Bronchial epithelial cell (primary cell): ENCODE results near the gene CACNA1D. TPM values are rescaled to one million over a fixed set of nuclear protein-coding genes. Genes with fewer than 3 reads are reported as not detected.

Experiments
- DNase-seq: peaks from one replicate; pipeline ENCODE4 v3.0.0-alpha.2; 2010; ENCODE audit warnings: low read depth
- FAIRE-seq: peaks from 2 replicates; lab custom pipeline; 2011; peaks lifted over from hg19 to GRCh38; lab: Jason Lieb, UNC
- H3K27me3 ChIP-seq: 2 replicates; pipeline ENCODE4 v1.5.1; 2011; ENCODE audit warnings: low read length; ENCODE audit not compliant: control insufficient read depth, insufficient read depth
- H3K36me3 ChIP-seq: 2 replicates; pipeline ENCODE4 v1.5.1; 2011; ENCODE audit warnings: low read length; ENCODE audit not compliant: control insufficient read depth, insufficient read depth
- H3K4me3 ChIP-seq: 2 replicates; pipeline ENCODE4 v1.5.1; 2011; ENCODE audit warnings: mild to moderate bottlenecking, low read depth, low read length, control low read depth
- total RNA-seq: library from RNA; depleted of rRNA; stranded (reverse); fragments of >200 nt; gene quantifications from 2 replicates; pipeline ENCODE4 v1.2.1, GENCODE V29; 2014
- TF ChIP-seq, protein P1 (sequence below): IDR thresholded peaks from 2 replicates; pipeline ENCODE4 v1.5.1; 2011; ENCODE audit warnings: mild to moderate bottlenecking, moderate library complexity, low read length, control low read depth, inconsistent platforms; ENCODE audit not compliant: insufficient read depth, severe bottlenecking

Gene CACNA1D
- total RNA-seq, 1 donor from 2014 or later, result 0.26 TPM

DNA sequence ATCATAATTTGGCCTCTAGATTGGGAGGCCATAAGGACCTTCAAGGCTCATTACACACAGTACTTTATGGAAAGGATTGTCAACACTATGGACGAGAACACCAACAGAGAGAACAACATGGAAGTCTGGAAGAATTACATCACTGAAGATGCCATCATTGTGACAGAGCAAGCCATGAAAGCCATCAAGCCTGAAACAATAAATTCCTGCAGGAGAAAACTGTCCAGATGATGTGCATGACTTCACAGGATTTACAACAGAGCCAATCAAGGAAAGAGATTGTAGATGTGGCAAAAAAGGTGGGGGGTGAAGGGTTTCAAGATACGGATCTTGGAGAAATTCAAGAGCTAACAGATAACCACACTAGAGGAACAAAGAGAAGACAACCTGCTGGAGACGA is 367.8 kb downstream of the CACNA1D start:
- DNase-seq, result no peak
- Histone ChIP-seq H3K4me3 (no peak overlapping the region), H3K27me3 (no peaks in the 10 kb centered on the region), H3K36me3 (peaks cover 3% of the 10 kb centered on the region)
- TF ChIP-seq, protein P1, sequence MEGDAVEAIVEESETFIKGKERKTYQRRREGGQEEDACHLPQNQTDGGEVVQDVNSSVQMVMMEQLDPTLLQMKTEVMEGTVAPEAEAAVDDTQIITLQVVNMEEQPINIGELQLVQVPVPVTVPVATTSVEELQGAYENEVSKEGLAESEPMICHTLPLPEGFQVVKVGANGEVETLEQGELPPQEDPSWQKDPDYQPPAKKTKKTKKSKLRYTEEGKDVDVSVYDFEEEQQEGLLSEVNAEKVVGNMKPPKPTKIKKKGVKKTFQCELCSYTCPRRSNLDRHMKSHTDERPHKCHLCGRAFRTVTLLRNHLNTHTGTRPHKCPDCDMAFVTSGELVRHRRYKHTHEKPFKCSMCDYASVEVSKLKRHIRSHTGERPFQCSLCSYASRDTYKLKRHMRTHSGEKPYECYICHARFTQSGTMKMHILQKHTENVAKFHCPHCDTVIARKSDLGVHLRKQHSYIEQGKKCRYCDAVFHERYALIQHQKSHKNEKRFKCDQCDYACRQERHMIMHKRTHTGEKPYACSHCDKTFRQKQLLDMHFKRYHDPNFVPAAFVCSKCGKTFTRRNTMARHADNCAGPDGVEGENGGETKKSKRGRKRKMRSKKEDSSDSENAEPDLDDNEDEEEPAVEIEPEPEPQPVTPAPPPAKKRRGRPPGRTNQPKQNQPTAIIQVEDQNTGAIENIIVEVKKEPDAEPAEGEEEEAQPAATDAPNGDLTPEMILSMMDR, result no peak
- peak; percentile 40 for FAIRE-seq

DNA sequence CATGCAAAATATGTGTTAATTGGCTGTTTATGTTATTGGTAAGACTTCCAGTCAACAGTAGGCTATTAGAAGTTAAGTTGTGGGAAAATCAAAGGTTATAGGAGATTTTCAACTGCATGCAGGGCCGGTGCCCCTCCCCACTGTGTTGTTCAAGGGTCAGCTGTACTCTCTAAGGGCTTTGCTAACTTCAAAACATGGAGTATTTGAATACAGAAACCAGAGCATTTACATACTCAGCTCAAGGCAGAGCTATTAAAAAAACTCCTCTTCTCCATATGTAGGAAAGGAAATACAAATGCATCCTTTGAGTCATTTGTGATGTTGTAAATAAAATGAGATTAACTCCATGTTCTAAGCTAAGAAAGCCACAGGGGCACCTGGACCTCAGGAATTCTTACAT is 368.7 kb downstream of the CACNA1D start:
- TF ChIP-seq, protein P1, result no peak
- FAIRE-seq, result no peak
- Histone ChIP-seq H3K36me3 (peaks cover 6% of the 10 kb centered on the region), H3K27me3 (no peaks in the 10 kb centered on the region), H3K4me3 (no peak overlapping the region)
- DNase-seq, result no peak

Other genes starting within 250 kb of the CACNA1D start
- 174 and 341 TPM in 2 replicates for gene TKT, start 238.6 kb upstream of the CACNA1D start, total RNA-seq
- gene DCP1A, start 147.1 kb upstream of the CACNA1D start, total RNA-seq, result 5.0 and 7.8 TPM in 2 replicates